Fibroblast of skin of back (primary cell): Measurements from ENCODE around the gene NAIP. TPM values are rescaled to one million over a fixed set of nuclear protein-coding genes. Genes with fewer than 3 reads are reported as not detected.
"Not testable (repeated sequence)": the region's sequence is repeated elsewhere in the genome, so short reads cannot be mapped to it uniquely, and the experiment has no call there.

Experiments
- DNase-seq: peaks from one replicate; pipeline ENCODE4 v3.0.0-alpha.2; 2013
- polyA plus RNA-seq, 2 experiments: library from polyadenylated mRNA; unstranded; fragments of 120-200 nt; gene quantifications; one replicate each; pipeline ENCODE4 v1.2.1, GENCODE V29; 2013; ENCODE audit not compliant: insufficient read length in 2 of 2

NAIP gene
- polyA plus RNA-seq (2013, experiment 1 of 2; ENCODE audit: insufficient read length) = 4.3 TPM
- polyA plus RNA-seq (2013, experiment 2 of 2; ENCODE audit: insufficient read length) = 3.6 TPM

GRCh38 chr5:71025289-71025953 is at the start of gene NAIP:
NAIP (minus strand) TSS chr5:71025339; CDS start chr5:71012915, 12,424 bp downstream.
- DNase-seq = not testable (repeated sequence)

- not testable (repeated sequence) for DNase-seq
Measured at GRCh38 chr5:71067262-71067928, 42.3 kb upstream of the NAIP start, which contains the start of gene GTF2H2. GTF2H2 (minus strand) TSS chr5:71067676; CDS start chr5:71062763, 4,913 bp downstream.

GRCh38 chr5:71061322-71061721 is 36.2 kb upstream of the NAIP start:
- not testable (repeated sequence) for DNase-seq

- not testable (repeated sequence) for DNase-seq
Measured at GRCh38 chr5:71059426-71059825, 34.3 kb upstream of the NAIP start.

GRCh38 chr5:71044808-71045207 is 19.7 kb upstream of the NAIP start:
- DNase-seq = not testable (repeated sequence)

GRCh38 chr5:71044128-71044527 is 19.0 kb upstream of the NAIP start:
- not testable (repeated sequence) for DNase-seq

- DNase-seq = not testable (repeated sequence)
Measured at GRCh38 chr5:71031046-71031776, 6.1 kb upstream of the NAIP start.

GRCh38 chr5:71020643-71021042 is 4.5 kb downstream of the NAIP start:
- not testable (repeated sequence) for DNase-seq

- DNase-seq = not testable (repeated sequence)
Measured at GRCh38 chr5:71018376-71019005, 6.6 kb downstream of the NAIP start.

GRCh38 chr5:71014176-71014575 is 11.0 kb downstream of the NAIP start:
- no peak for DNase-seq

GRCh38 chr5:71013575-71013974 is 11.6 kb downstream of the NAIP start:
- no peak for DNase-seq

GRCh38 chr5:71011194-71011792 is 13.8 kb downstream of the NAIP start:
- DNase-seq = no peak

GRCh38 chr5:71006983-71007382 is 18.2 kb downstream of the NAIP start:
- DNase-seq = not testable (repeated sequence)

GRCh38 chr5:70984882-70985281 is 40.3 kb downstream of the NAIP start:
- DNase-seq = not testable (repeated sequence)

GRCh38 chr5:70967220-70967619 is 57.9 kb downstream of the NAIP start:
- not testable (repeated sequence) for DNase-seq

GRCh38 chr5:70964531-70964930 is 60.6 kb downstream of the NAIP start:
- not testable (repeated sequence) for DNase-seq

- not testable (repeated sequence) for DNase-seq
Measured at GRCh38 chr5:70953068-70953467, 72.1 kb downstream of the NAIP start.

GRCh38 chr5:70932560-70932959 is 92.6 kb downstream of the NAIP start:
- not testable (repeated sequence) for DNase-seq

GRCh38 chr5:70931709-70932368 is 93.3 kb downstream of the NAIP start:
- not testable (repeated sequence) for DNase-seq

GRCh38 chr5:70925211-70925562 is 100.0 kb downstream of the NAIP start:
- not testable (repeated sequence) for DNase-seq
